ENCODE results near the gene ARHGEF19.
A peak's percentile ranks its signal among the peaks of the same experiment; 100 is the strongest.
"Not testable (repeated sequence)": the region's sequence is repeated elsewhere in the genome, so short reads cannot be mapped to it uniquely, and the experiment has no call there.

ARHGEF19 gene

DNA sequence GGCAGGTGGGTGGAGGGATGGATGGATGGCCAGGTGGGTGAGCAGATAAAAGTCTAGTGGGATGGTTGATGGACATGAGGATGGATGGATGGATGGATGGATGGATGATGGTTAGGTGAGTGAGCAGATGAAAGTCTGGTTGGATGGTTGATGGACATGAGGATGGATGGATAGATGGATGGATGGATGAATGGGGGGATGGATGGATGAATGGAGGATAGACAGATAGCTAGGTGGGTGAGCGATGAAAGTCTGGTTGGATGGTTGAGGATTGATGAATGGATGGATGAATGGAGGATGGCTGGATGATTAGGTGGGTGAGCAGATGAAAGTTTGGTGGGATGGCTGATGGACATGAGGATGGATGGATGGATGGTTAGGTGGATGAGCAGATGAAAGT lies 9.0 kb upstream of the ARHGEF19 start:
- DNase-seq (ENCODE audit: low spot score): no peak

DNA sequence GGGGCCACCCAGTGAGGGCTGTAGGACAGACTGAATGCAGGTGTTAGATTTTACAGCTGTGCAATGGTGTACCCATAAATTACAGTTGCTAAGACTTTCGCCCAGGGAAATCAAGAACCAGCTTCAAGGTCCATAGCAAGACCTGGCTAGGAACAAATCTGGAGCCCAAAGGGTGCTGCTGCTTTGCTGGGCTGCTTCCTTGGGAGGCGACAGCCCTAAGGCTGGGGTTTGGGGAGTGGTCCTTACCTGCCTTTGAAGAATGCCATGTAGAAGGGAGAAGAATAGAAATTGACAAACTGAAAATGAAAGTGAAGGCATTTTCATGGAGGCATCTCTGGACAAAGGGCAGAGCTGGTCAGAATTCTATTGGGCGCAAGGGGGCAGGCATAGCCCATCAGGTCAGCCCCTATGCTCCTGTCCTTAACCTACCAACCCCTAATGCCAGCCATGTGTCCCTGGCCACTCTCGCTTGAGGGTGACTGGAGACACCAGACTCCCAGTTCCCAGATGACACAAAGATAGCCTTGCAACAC lies 7.6 kb upstream of the ARHGEF19 start:
- no peak for DNase-seq (ENCODE audit: low spot score)

DNA sequence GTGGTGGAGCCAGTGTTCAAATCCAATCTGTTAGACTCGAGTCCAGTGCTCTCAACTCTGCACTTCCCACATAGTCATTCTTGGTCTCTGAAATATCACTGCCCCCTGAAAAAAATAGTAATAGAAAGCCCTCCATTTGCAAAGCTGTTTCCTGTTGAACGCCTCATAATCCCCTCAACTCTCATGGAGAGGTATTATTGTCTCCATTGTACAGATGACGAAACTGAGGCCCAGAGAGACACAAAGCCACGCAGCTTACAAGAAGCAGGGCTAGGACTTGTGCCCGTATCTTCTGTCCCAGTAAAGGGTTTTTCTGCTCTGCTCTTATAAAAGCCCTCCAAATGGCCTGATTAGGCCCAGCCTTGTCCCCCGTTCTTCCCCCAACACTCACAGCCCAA lies 6.2 kb upstream of the ARHGEF19 start:
- no peak for DNase-seq (ENCODE audit: low spot score)

DNA sequence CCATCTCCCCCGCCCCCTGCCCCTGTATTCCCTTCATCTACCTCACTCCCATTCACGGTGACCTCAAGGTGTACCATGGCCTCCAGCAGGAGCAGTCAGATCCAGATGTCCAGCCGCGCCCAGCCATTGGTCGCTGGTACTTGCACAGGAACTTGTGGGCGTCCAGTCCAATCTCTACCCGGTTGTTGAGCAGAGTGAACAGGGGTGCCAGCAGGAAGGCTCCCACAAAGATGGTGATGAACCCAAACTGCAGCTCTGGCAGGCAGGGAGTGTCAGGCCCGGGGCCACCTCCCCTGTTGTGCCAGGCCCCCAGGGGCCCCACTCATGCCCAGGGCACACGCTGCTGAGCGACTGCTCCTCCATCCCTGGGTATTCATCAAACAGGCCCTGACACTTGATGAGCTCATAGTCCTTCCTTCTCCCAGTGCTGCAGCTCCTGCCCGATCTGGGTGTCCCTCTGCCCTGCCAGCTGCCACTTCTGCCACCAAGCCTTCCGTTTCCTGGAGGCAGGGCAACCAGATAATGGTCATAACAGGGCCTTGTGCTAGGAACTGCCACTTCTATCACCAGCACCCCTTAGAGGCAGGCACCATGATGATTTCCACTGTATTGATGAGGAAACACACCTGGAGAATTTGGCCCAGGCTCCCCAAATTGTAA lies 5.7 kb upstream of the ARHGEF19 start:
- no peak for DNase-seq (ENCODE audit: low spot score)

DNA sequence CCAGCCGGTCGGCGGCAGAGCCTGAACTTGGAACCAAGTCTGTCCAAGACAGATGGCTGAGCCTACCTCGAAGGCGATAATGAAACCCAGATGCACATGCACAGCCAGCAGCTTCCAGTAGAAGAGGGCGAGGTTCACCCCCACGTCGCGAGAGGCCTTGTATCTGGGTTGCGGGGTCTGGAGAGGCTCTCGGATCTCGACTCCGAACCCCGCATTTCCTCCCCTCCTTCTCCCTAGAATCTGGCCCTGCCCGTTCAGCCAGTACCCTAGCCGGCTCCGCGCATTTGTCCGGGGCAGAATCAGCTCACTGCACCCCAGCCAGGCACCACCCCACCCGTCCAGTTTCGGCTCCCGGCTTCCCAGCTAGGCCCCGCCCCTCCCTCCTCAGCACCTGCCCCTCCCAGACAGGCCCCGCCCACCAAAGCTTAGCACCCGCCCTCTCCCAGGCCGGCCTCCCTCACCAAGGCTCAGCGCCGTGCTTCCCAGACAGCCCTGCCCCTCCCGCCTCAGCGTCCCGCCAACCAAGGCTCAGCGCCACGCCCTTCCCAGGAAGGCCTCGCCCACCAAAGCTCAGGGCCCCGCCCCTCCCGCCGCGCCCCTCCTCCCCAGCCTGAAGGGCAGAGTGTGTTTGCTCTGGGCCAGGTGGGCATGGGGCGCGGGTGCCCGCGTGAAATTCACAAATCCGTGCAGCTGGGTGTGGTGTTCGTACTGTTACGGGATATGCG lies 4.8 kb upstream of the ARHGEF19 start:
- peak; percentile 97 for DNase-seq (ENCODE audit: low spot score)

DNA sequence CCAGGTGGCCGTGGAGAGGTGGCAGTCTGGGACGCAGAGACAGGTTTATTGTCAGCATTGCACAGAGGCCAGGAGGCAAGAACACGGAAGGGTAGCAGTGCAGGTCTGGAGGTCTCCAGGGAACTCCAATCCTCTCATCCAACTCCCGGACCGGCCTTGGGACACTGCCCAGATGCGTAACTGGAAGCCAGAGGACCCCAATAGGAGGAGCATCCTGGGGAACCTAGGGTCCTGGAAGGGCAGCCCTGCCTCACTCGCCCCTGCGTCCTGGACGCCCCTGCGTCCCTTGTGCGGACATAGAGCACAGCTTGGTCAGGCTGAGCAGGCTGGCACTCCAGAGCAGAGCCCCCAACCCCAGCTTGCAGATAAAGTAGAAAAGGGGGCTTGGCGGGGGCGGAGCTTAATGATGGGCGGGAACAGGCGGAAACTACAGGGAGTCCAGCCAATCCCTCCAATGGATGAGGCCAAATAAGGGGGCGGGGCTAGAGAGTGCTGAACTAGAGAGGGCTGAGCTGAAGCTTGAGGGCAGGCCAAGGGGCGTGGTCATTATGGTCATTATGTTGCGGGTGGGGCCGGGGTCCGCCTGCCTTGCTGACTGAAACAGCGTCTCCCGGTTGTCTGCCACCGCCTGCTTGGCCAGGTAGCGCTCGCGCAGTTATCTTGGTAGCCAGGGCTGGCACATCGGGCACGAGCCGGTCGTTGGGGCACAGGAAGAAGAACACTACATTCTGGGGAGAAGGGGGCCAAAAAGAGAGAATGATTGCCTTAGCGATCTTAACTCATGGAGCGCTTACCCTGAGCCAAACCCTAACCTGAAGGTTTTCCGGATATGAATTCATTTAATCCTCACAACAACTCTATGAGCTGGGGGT lies 3.7 kb upstream of the ARHGEF19 start:
- DNase-seq (ENCODE audit: low spot score): peak; percentile 90

DNA sequence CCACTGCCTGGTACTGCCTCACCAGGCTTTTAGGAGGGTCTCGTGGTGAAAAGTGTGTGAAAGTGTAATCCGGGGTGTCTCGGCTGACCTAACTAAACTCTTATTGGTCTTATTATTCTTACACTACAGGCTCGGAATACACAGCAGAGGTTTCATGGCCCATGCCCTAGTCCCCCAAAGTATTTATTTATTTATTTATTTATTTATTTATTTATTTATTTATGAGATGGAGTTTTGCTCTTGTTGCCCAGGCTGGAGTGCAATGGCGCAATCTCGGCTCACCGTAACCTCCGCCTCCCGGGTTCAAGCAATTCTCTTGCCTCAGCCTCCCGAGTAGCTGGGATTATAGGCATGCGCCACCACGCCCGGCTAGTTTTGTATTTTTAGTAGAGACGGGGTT lies 2.8 kb upstream of the ARHGEF19 start:
- DNase-seq (ENCODE audit: low spot score): not testable (repeated sequence)

GRCh38 chr1:16213544-16213943 lies 1.1 kb upstream of the ARHGEF19 start:
- DNase-seq (ENCODE audit: low spot score): not testable (repeated sequence)

- DNase-seq (ENCODE audit: low spot score): no peak
Observed at GRCh38 chr1:16213013-16213412, 561 bp upstream of the ARHGEF19 start.

GRCh38 chr1:16211824-16212223 lies 628 bp downstream of the ARHGEF19 start:
- no peak for DNase-seq (ENCODE audit: low spot score)

- no peak for DNase-seq (ENCODE audit: low spot score)
Observed at GRCh38 chr1:16210581-16210980, 1.9 kb downstream of the ARHGEF19 start.

DNA sequence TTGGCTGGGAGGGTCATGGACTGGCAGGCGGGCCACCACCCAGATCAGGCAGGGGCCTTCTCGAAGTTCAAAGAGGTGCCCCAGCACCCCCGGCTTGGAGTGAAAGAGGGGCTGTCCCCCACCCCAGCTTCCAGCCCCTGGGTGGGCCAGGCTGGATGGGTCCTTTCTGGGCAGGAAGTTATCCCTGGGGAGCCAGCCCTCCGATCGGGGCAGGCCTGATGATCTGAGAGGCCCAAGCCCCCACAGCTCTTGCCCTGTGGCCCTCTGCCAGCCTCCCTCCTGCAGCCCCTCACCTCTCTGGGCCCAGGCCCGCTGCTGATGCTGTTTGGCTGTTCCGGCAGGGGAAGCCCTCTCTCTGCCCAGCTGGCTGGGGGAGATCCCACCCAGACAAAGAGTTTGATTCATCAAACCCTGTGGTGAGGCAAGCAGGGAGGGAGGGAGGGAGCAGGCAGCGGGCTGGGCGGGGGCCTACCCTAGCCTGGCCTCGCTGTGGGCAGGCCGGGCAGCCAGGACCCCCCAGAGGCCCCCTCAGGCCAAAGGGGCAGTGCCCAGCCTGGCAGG lies 2.5 kb downstream of the ARHGEF19 start:
- no peak for DNase-seq (ENCODE audit: low spot score)

GRCh38 chr1:16209132-16209846 lies 3.2 kb downstream of the ARHGEF19 start:
- no peak for DNase-seq (ENCODE audit: low spot score)

GRCh38 chr1:16208270-16208987 lies 4.0 kb downstream of the ARHGEF19 start:
- DNase-seq (ENCODE audit: low spot score): no peak

GRCh38 chr1:16207318-16208269 lies 4.9 kb downstream of the ARHGEF19 start:
- no peak for DNase-seq (ENCODE audit: low spot score)

DNA sequence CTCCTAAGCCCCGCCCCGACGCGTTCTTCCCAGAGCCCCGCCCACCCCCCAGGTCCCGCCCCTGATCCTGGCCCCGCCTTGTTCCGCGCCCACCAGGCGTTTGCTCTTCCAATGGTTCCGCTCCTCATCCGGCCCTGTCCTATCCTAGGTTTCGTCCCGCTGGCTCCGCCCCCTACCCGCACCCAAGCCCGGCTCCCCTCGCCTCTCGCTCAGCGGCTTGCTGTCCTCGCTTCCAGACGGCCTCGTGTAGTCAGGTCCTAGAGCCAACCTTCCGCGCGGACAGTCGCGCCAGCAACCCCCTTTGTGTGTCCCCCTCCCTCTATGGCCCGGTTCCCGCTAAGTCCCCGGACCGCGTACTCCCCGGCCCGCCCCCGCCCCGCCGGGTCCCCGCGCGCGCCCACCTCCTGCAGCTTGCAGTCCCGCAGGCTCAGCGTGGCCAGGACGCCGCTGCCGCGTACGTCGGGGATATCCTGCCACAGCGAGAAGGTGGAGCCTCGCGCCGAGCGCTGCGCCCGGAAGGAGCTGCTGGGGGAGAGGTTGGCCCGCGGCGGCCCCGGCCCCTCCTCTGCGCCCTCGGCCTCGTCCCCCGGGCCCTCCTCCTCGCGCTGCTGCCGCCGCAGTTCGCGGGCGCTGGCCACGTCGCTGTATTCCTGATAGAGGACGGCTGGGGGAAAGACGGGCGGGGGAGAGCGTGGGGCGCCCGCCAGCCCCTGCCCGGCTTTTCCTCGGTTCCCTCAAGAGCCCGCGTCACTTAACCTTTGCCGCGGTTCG lies 5.7 kb downstream of the ARHGEF19 start:
- DNase-seq (ENCODE audit: low spot score): peak; percentile 97

GRCh38 chr1:16205891-16206546 lies 6.4 kb downstream of the ARHGEF19 start:
- DNase-seq (ENCODE audit: low spot score): no peak

- no peak for DNase-seq (ENCODE audit: low spot score)
Observed at GRCh38 chr1:16205334-16205671, 7.1 kb downstream of the ARHGEF19 start.
